Astrocyte (in vitro differentiated cells and primary cell): ENCODE measurements around the gene SSB. TPM values are rescaled to one million over a fixed set of nuclear protein-coding genes. Genes with fewer than 3 reads are reported as not detected.
A peak's percentile ranks its signal among the peaks of the same experiment; 100 is the strongest.

Experiments
- DNase-seq: peaks from one replicate; pipeline ENCODE4 v3.0.0-alpha.2; 2010; ENCODE audit warnings: low read depth
- FAIRE-seq: peaks from 2 replicates; lab custom pipeline; 2011; peaks lifted over from hg19 to GRCh38; lab: Jason Lieb, UNC
- H2AFZ ChIP-seq: 2 replicates; pipeline ENCODE4 v1.6.0; 2012; ENCODE audit warnings: low read depth, low read length, inconsistent platforms
- H3K27ac ChIP-seq: 2 replicates; pipeline ENCODE4 v1.5.1; 2011; ENCODE audit warnings: low read depth, low read length, inconsistent platforms
- H3K27me3 ChIP-seq: 2 replicates; pipeline ENCODE4 v1.6.0; 2011; ENCODE audit warnings: low read length, inconsistent platforms; ENCODE audit not compliant: insufficient read depth
- H3K36me3 ChIP-seq: 2 replicates; pipeline ENCODE4 v1.5.1; 2011; ENCODE audit warnings: low read length, inconsistent platforms; ENCODE audit not compliant: insufficient read depth
- H3K4me1 ChIP-seq: 2 replicates; pipeline ENCODE4 v1.5.1; 2011; ENCODE audit warnings: low read length, inconsistent platforms; ENCODE audit not compliant: insufficient read depth
- H3K4me2 ChIP-seq: 2 replicates; pipeline ENCODE4 v1.6.0; 2012; ENCODE audit warnings: low read length, inconsistent platforms
- H3K4me3 ChIP-seq: 2 replicates; pipeline ENCODE4 v1.5.1; 2011; ENCODE audit warnings: low read depth, mild to moderate bottlenecking, low read length, inconsistent platforms; ENCODE audit not compliant: insufficient read depth
- H3K79me2 ChIP-seq: 2 replicates; pipeline ENCODE4 v1.6.0; 2012; ENCODE audit warnings: mild to moderate bottlenecking, low read length, inconsistent platforms; ENCODE audit not compliant: insufficient read depth
- H3K9ac ChIP-seq: 2 replicates; pipeline ENCODE4 v1.6.0; 2012; ENCODE audit warnings: mild to moderate bottlenecking, low read length, inconsistent platforms
- H3K9me3 ChIP-seq: 2 replicates; pipeline ENCODE4 v1.5.1; 2012; ENCODE audit warnings: low read depth, mild to moderate bottlenecking, low read length, inconsistent platforms; ENCODE audit not compliant: insufficient read depth
- H4K20me1 ChIP-seq: 2 replicates; pipeline ENCODE4 v1.6.0; 2012; ENCODE audit warnings: low read length, inconsistent platforms; ENCODE audit not compliant: insufficient read depth
- H3K27ac Mint-ChIP-seq: one replicate; pipeline ENCODE4 v1.8.0; 2021; ENCODE audit warnings: mild to moderate bottlenecking, mixed read lengths; ENCODE audit not compliant: unreplicated experiment
- H3K27me3 Mint-ChIP-seq: one replicate; pipeline ENCODE4 v1.8.0; 2021; ENCODE audit warnings: low read depth, mixed read lengths; ENCODE audit not compliant: unreplicated experiment
- H3K36me3 Mint-ChIP-seq: one replicate; pipeline ENCODE4 v1.8.0; 2021; ENCODE audit warnings: low read depth, mixed read lengths; ENCODE audit not compliant: unreplicated experiment
- H3K4me1 Mint-ChIP-seq: one replicate; pipeline ENCODE4 v1.8.0; 2021; ENCODE audit warnings: low read depth, mixed read lengths; ENCODE audit not compliant: unreplicated experiment
- H3K4me3 Mint-ChIP-seq: one replicate; pipeline ENCODE4 v1.8.0; 2021; ENCODE audit warnings: mild to moderate bottlenecking, moderate library complexity, mixed read lengths; ENCODE audit not compliant: unreplicated experiment
- H3K9me3 Mint-ChIP-seq: one replicate; pipeline ENCODE4 v1.8.0; 2021; ENCODE audit warnings: mild to moderate bottlenecking, mixed read lengths; ENCODE audit not compliant: unreplicated experiment
- EZH2 ChIP-seq: IDR thresholded peaks from 2 replicates; pipeline ENCODE4 v1.6.1; 2012; ENCODE audit warnings: mild to moderate bottlenecking, low read length, inconsistent platforms; ENCODE audit not compliant: insufficient read depth
- total RNA-seq: library from RNA; stranded (reverse); gene quantifications from 2 replicates; pipeline ENCODE4 v1.2.1, GENCODE V29; 2021
- TF ChIP-seq, protein P1 (sequence below): IDR thresholded peaks from 2 replicates; pipeline ENCODE4 v1.5.1; 2011; ENCODE audit warnings: low read depth, mild to moderate bottlenecking, inconsistent platforms, low read length, moderate library complexity; ENCODE audit not compliant: insufficient read depth

The SSB gene
- total RNA-seq, 1 donor from 2014 or later: 176 TPM

DNA sequence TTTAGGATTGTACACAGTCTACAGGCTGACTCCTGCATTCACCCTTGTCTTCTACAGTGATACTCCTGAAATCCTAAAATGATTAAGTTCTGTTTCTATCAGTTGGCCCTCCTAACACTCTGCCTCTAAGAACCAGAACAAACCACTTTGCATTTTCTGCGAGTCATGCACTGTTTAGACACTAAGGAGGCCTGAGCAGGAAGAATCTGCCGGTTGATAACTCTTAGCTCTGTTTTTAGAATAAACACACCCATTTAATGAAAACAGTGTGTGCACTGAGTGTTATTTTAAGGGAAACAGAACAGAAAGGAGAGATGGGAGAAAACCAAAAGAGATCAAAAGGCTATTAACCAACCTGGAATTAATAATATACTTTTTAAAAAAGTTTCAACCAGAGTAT is 22.9 kb upstream of the SSB start:
- no peaks in the 10 kb centered on the region for H3K79me2 ChIP-seq
- H3K27me3 ChIP-seq: no peaks in the 10 kb centered on the region
- no peaks in the 10 kb centered on the region for H3K36me3 ChIP-seq
- TF ChIP-seq, protein P1, sequence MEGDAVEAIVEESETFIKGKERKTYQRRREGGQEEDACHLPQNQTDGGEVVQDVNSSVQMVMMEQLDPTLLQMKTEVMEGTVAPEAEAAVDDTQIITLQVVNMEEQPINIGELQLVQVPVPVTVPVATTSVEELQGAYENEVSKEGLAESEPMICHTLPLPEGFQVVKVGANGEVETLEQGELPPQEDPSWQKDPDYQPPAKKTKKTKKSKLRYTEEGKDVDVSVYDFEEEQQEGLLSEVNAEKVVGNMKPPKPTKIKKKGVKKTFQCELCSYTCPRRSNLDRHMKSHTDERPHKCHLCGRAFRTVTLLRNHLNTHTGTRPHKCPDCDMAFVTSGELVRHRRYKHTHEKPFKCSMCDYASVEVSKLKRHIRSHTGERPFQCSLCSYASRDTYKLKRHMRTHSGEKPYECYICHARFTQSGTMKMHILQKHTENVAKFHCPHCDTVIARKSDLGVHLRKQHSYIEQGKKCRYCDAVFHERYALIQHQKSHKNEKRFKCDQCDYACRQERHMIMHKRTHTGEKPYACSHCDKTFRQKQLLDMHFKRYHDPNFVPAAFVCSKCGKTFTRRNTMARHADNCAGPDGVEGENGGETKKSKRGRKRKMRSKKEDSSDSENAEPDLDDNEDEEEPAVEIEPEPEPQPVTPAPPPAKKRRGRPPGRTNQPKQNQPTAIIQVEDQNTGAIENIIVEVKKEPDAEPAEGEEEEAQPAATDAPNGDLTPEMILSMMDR: no peak
- TF ChIP-seq EZH2: no peak
- Mint-ChIP-seq H3K4me1 (peaks cover 11% of the 10 kb centered on the region), H3K4me3 (no peak overlapping the region), H3K27me3 (no peaks in the 10 kb centered on the region), H3K9me3 (no peaks in the 10 kb centered on the region), H3K27ac (peak overlapping the region; percentile 54), H3K36me3 (no peaks in the 10 kb centered on the region)
- H3K4me1 ChIP-seq: peaks cover 16% of the 10 kb centered on the region
- H3K4me2 ChIP-seq: peak overlapping the region; percentile 57
- H3K9ac ChIP-seq: no peak overlapping the region
- H3K4me3 ChIP-seq: no peak overlapping the region
- no peaks in the 10 kb centered on the region for H3K9me3 ChIP-seq
- H2AFZ ChIP-seq: peak overlapping the region; percentile 9
- H3K27ac ChIP-seq: peak overlapping the region; percentile 20
- no peaks in the 10 kb centered on the region for H4K20me1 ChIP-seq
- DNase-seq (peak; percentile 26), FAIRE-seq (no peak)

DNA sequence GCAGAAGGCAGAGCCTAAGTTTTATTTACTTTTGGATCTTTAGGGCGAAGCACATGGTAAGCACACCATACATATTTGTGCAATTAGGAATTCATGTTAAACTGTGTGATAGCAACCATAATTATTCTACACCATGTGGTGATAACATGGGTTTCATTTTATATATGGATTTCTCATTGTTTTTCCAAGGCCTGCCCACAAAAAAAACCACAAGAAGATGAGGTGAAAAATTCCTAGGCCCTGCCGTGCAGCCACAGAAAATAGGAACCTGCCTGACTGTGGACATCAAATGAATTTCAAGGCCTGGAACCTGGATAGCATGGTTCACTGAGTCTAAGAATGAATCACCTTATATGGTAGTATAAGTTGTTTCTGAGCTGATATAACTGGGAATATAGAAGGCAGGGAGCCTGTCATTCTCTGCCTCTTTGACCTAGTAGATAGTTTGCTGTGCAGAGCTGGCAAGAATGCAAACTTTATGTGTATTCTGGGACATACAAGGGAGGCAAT is 22.4 kb upstream of the SSB start:
- no peak overlapping the region for H2AFZ ChIP-seq
- peak overlapping the region; percentile 20 for H3K27ac ChIP-seq
- H3K4me3 ChIP-seq: no peak overlapping the region
- TF ChIP-seq EZH2: no peak
- TF ChIP-seq, protein P1: no peak
- Mint-ChIP-seq H3K4me3 (no peak overlapping the region), H3K9me3 (no peaks in the 10 kb centered on the region), H3K36me3 (no peaks in the 10 kb centered on the region), H3K4me1 (peaks cover 11% of the 10 kb centered on the region), H3K27ac (no peak overlapping the region), H3K27me3 (no peaks in the 10 kb centered on the region)
- FAIRE-seq (no peak), DNase-seq (peak; percentile 15)
- no peaks in the 10 kb centered on the region for H3K36me3 ChIP-seq
- H3K4me2 ChIP-seq: peak overlapping the region; percentile 57
- peaks cover 16% of the 10 kb centered on the region for H3K4me1 ChIP-seq
- H4K20me1 ChIP-seq: no peaks in the 10 kb centered on the region
- H3K79me2 ChIP-seq: no peaks in the 10 kb centered on the region
- H3K9me3 ChIP-seq: no peaks in the 10 kb centered on the region
- no peaks in the 10 kb centered on the region for H3K27me3 ChIP-seq
- H3K9ac ChIP-seq: no peak overlapping the region

- Histone ChIP-seq H3K9ac (no peak overlapping the region), H3K79me2 (no peaks in the 10 kb centered on the region), H3K4me3 (no peak overlapping the region), H2AFZ (no peak overlapping the region), H3K27me3 (no peaks in the 10 kb centered on the region), H3K9me3 (no peaks in the 10 kb centered on the region), H3K4me1 (peaks cover 16% of the 10 kb centered on the region), H3K27ac (no peak overlapping the region), H3K36me3 (no peaks in the 10 kb centered on the region), H4K20me1 (no peaks in the 10 kb centered on the region), H3K4me2 (no peak overlapping the region)
- TF ChIP-seq, protein P1: no peak
- DNase-seq (no peak), FAIRE-seq (no peak)
- Mint-ChIP-seq H3K36me3 (no peaks in the 10 kb centered on the region), H3K4me3 (no peak overlapping the region), H3K4me1 (peaks cover 11% of the 10 kb centered on the region), H3K27ac (no peak overlapping the region), H3K9me3 (no peaks in the 10 kb centered on the region), H3K27me3 (peaks cover 2% of the 10 kb centered on the region)
Measured at GRCh38 chr2:169778446-169778845, 20.2 kb upstream of the SSB start.
